T-helper 1 cell treated with Interleukin-12 subunit alpha and Interleukin-12 subunit beta and Interleukin-4 antibody, amounts not matched to agents 30 μg/mL and 1 μg/mL, for 36 hours (primary cell): ENCODE measurements around the gene FAM171A2.
"Not testable (repeated sequence)": the region's sequence is repeated elsewhere in the genome, so short reads cannot be mapped to it uniquely, and the experiment has no call there.

Source experiments
- H3K27ac Mint-ChIP-seq: one replicate; pipeline ENCODE4 v1.8.0; 2021; ENCODE audit warnings: mild to moderate bottlenecking, mixed read lengths
- H3K27me3 Mint-ChIP-seq: one replicate; pipeline ENCODE4 v1.8.0; 2021; ENCODE audit warnings: low read depth, mixed read lengths
- H3K36me3 Mint-ChIP-seq: one replicate; pipeline ENCODE4 v1.8.0; 2021; ENCODE audit warnings: low read depth, mixed read lengths
- H3K4me1 Mint-ChIP-seq: one replicate; pipeline ENCODE4 v1.8.0; 2021; ENCODE audit warnings: low read depth, mixed read lengths
- H3K4me3 Mint-ChIP-seq: one replicate; pipeline ENCODE4 v1.8.0; 2021; ENCODE audit warnings: mild to moderate bottlenecking, moderate library complexity, mixed read lengths
- H3K9me3 Mint-ChIP-seq: one replicate; pipeline ENCODE4 v1.8.0; 2021; ENCODE audit warnings: mixed read lengths

Gene FAM171A2

GRCh38 chr17:44363613-44364159 is at the start of gene FAM171A2:
Gene FAM171A2 (minus strand): TSS chr17:44363853. CDS start chr17:44363714, 139 bp downstream.
- Mint-ChIP-seq H3K27me3 (peaks cover 65% of the 10 kb centered on the region), H3K27ac (no peak within 1 kb of the TSS), H3K36me3 (no peaks in the 10 kb centered on the region), H3K9me3 (no peaks in the 10 kb centered on the region), H3K4me1 (no peaks in the 10 kb centered on the region), H3K4me3 (peak within 1 kb of the TSS; percentile 74)

DNA sequence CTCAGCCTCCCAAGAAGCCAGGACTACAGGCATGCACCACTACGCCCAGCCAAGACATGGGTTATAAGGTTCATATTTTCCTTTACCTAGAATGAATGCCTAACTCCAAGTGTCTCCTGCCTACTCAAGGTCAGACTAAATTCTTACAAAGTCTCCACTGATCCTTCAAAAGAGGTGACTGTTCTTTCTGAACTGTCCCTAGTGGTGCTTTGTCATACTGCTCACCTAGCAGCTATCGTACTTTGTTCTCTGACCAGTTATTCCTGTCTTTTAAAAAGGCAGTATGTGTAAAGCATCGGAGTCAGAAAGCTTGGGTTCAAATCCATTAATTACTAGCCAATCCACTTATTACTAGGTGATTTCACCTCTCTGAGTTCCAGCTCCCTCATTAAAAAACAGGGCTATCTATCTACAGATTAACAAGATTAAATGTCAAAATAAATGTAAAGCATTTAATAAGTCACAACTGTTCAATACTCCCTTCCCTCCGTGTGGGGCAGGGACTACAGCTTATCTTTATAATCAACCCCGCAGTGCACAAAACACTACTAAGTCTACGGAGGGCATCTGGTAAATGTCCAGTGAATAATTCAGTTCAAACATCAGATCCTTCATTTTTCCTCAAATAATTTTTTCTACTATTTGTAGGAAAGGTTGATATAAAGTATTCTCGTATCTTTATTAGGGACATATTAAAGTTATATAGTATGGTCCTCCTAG is 45.8 kb upstream of the FAM171A2 start:
- Mint-ChIP-seq H3K27me3 (no peaks in the 10 kb centered on the region), H3K9me3 (no peaks in the 10 kb centered on the region), H3K27ac (no peak overlapping the region), H3K4me1 (peaks cover 4% of the 10 kb centered on the region), H3K4me3 (no peak overlapping the region), H3K36me3 (peaks cover 10% of the 10 kb centered on the region)

- Mint-ChIP-seq H3K27ac (no peak overlapping the region), H3K36me3 (peaks cover 8% of the 10 kb centered on the region), H3K27me3 (no peaks in the 10 kb centered on the region), H3K4me3 (no peak overlapping the region), H3K9me3 (no peaks in the 10 kb centered on the region), H3K4me1 (peaks cover 2% of the 10 kb centered on the region)
Measured at GRCh38 chr17:44408786-44409185, 45.1 kb upstream of the FAM171A2 start.

DNA sequence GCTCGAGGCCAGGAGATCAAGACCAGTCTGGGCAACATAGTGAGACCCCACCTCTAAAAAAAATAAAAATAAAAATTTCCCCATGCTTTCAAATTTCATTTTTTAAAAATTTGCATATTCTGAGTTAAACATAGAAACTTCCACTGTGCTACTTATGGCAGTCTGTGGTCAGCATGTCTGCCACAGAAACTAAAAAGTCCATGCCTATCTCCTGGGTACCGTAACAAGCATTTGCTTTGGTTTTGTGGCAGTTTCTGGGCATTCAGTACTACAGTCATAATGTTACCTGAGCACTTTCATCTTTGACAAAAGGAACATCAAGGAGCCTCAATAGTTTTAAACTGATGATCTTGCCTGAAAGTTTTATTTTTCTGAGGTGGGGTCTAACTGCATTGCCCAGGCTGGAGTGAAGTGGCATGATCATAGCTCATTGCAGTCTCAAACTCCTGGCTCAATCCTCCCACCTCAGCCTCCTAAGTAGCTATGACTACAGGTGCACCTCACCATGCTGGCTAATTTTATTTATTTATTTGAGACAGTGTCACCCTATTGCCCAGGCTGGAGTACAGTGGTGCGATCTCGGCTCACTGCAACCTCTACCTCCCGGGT is 39.0 kb upstream of the FAM171A2 start:
- Mint-ChIP-seq H3K4me3 (no peak overlapping the region), H3K36me3 (peaks cover 30% of the 10 kb centered on the region), H3K4me1 (peaks cover 4% of the 10 kb centered on the region), H3K9me3 (no peaks in the 10 kb centered on the region), H3K27me3 (no peaks in the 10 kb centered on the region), H3K27ac (no peak overlapping the region)

DNA sequence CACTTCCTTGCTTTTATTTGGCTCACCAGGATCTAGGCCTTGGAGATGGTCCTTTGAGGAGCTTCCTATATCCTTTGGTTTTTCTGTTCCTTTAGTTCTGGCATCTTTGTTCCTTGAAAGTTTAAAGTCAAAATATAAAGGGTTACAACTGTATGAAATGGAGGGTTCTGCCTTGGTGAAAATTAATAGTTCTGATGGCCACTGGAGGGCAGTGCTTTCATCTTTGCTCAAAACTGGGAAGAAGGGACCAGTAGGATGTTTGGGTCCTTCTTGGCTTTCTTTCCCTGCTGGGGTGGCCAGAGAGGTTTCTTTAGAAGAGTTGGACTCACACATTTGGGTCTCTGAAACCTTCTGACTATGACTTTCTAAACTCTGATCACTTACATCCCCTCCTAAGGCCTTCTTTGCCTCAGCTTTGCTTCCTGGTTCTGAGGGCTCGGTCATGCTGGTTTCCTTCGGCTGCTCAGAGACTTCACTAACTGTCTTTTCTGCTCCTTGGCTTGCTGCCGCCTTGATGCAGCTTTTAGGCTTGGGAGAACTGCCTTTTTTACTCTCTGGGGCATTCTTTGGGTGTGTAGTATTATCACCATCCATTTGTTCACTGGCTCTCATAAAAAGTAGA is 36.7 kb upstream of the FAM171A2 start:
- H3K27ac Mint-ChIP-seq: no peak overlapping the region
- no peak overlapping the region for H3K4me3 Mint-ChIP-seq
- H3K9me3 Mint-ChIP-seq: no peaks in the 10 kb centered on the region
- peaks cover 4% of the 10 kb centered on the region for H3K4me1 Mint-ChIP-seq
- H3K36me3 Mint-ChIP-seq: peaks cover 38% of the 10 kb centered on the region
- H3K27me3 Mint-ChIP-seq: no peaks in the 10 kb centered on the region

- Mint-ChIP-seq H3K4me1 (peaks cover 4% of the 10 kb centered on the region), H3K36me3 (peaks cover 38% of the 10 kb centered on the region), H3K9me3 (no peaks in the 10 kb centered on the region), H3K27me3 (no peaks in the 10 kb centered on the region), H3K27ac (no peak overlapping the region), H3K4me3 (no peak overlapping the region)
Measured at GRCh38 chr17:44398692-44399691, 35.3 kb upstream of the FAM171A2 start.

- Mint-ChIP-seq H3K4me1 (peaks cover 5% of the 10 kb centered on the region), H3K9me3 (no peaks in the 10 kb centered on the region), H3K27me3 (no peaks in the 10 kb centered on the region), H3K27ac (no peak overlapping the region), H3K36me3 (peaks cover 33% of the 10 kb centered on the region), H3K4me3 (no peak overlapping the region)
Measured at GRCh38 chr17:44397479-44398440, 34.1 kb upstream of the FAM171A2 start.

DNA sequence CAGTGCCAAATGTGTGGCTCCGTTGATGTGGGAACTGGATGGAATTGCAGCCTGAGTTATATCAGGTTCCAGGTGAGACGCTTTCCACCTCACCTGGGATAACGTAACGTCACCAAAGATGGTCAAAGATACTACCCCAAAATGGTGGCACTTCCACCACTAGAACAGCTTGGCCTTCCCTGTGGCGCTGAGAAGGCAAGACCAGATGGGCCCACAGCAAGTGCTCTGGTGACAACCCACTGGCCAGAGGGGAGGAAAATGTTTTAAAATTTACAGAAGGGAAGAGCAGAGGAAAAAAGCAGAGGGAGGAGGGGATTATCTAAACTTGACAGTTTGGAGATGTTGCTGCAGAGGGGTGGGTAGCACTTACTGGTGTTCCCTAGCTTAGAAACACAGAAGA is 33.3 kb upstream of the FAM171A2 start:
- no peak overlapping the region for H3K4me3 Mint-ChIP-seq
- H3K27ac Mint-ChIP-seq: no peak overlapping the region
- H3K36me3 Mint-ChIP-seq: peaks cover 30% of the 10 kb centered on the region
- peaks cover 2% of the 10 kb centered on the region for H3K4me1 Mint-ChIP-seq
- no peaks in the 10 kb centered on the region for H3K27me3 Mint-ChIP-seq
- H3K9me3 Mint-ChIP-seq: no peaks in the 10 kb centered on the region

GRCh38 chr17:44394833-44395232 is 31.2 kb upstream of the FAM171A2 start:
- peaks cover 20% of the 10 kb centered on the region for H3K36me3 Mint-ChIP-seq
- no peaks in the 10 kb centered on the region for H3K27me3 Mint-ChIP-seq
- H3K4me1 Mint-ChIP-seq: peaks cover 2% of the 10 kb centered on the region
- no peak overlapping the region for H3K27ac Mint-ChIP-seq
- H3K9me3 Mint-ChIP-seq: no peaks in the 10 kb centered on the region
- no peak overlapping the region for H3K4me3 Mint-ChIP-seq

- peaks cover 16% of the 10 kb centered on the region for H3K36me3 Mint-ChIP-seq
- not testable (repeated sequence) for H3K27ac Mint-ChIP-seq
Measured at GRCh38 chr17:44394112-44394511, 30.5 kb upstream of the FAM171A2 start.

GRCh38 chr17:44390250-44390870 is 26.7 kb upstream of the FAM171A2 start:
- H3K4me1 Mint-ChIP-seq: peaks cover 7% of the 10 kb centered on the region
- no peak overlapping the region for H3K27ac Mint-ChIP-seq
- H3K4me3 Mint-ChIP-seq: no peak overlapping the region
- peaks cover 5% of the 10 kb centered on the region for H3K27me3 Mint-ChIP-seq
- no peaks in the 10 kb centered on the region for H3K9me3 Mint-ChIP-seq
- peaks cover 2% of the 10 kb centered on the region for H3K36me3 Mint-ChIP-seq

More at GRCh38 chr17:44394112-44394511, 30.5 kb upstream of the FAM171A2 start:
- not testable (repeated sequence) for H3K4me3 Mint-ChIP-seq, H3K4me1 Mint-ChIP-seq, H3K9me3 Mint-ChIP-seq, H3K27me3 Mint-ChIP-seq

DNA sequence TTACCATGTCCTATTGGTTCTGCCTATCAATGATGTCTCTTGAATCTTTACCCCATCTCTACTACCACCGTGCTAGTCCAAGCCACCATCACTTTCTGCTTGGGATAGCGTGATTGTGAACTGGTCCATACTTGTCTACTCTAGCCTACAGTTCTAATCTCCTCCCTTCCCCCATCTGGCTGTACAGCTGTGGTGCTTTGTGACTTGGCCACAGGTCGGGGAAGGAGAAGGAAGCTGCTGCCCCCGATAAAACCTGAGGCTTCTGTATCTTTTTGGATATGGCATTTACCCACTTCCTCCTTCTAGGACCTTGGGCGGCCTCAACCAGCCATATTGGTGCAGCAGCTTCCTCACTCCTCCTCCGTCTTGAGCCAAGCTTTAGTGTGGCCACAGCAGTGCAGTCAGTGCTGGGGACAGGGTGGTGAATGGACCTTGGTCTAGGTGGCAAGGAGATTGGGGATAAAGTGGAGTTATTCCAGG is 26.1 kb upstream of the FAM171A2 start:
- Mint-ChIP-seq H3K27me3 (peaks cover 5% of the 10 kb centered on the region), H3K4me3 (no peak overlapping the region), H3K36me3 (peaks cover 2% of the 10 kb centered on the region), H3K27ac (no peak overlapping the region), H3K9me3 (no peaks in the 10 kb centered on the region), H3K4me1 (peaks cover 9% of the 10 kb centered on the region)

- no peaks in the 10 kb centered on the region for H3K9me3 Mint-ChIP-seq
- H3K27me3 Mint-ChIP-seq: peaks cover 5% of the 10 kb centered on the region
- H3K4me3 Mint-ChIP-seq: no peak within 1 kb of the TSS
- H3K27ac Mint-ChIP-seq: no peak within 1 kb of the TSS
- H3K4me1 Mint-ChIP-seq: peaks cover 11% of the 10 kb centered on the region
- H3K36me3 Mint-ChIP-seq: peaks cover 2% of the 10 kb centered on the region
Measured at GRCh38 chr17:44389281-44389680, 25.6 kb upstream of the FAM171A2 start, which contains the start of gene ITGA2B. Gene ITGA2B (minus strand): TSS chr17:44389649. CDS start chr17:44389473, 176 bp downstream.
